ENCODE results near the gene NFYC.

NFYC gene

DNA sequence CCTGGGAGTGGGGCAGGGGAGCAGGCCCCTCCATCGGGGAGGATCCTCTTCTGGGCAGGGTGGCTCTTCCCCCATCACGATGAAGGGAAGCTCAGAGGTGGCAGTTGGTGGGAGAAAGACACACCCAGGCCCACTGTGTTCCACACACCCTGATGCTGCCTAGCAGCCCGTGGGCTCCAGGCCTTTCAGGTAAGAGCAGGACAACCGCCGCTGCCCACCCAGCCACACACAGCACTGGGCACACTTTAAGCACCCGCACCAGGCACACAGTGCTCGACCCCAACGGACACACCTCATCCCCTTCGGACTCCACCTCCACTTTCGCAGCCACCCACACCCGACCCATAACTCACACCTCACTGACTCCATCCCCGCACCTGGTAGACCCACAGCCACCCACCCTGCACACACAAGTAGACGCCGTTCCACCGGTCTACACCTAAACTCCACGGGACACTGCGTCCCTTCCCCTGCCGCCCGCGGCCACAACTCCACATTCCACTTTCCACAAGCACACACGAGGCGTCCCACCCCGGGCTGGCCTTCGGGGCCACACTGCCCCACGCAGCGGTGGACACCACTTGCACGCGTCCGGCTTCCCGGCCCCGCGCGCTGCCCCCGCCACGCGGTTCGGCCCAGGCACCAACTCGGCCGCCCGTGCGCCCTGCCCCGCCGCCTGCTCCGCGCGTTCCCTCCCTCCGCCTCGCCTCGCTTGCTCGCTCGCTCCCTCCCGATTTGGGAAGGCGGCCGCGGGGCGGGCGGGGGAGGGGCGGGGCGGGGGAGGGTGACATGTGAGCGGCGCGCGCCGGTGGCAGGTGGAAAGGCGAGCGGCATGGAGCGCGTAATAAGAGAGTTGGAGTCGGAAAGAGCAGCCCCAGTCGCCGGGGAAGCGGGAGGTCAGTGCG is 91.7 kb downstream of the NFYC start, which contains the start of gene KCNQ4:
KCNQ4 (plus strand) TSS at position 787 of the 905 bp plus-strand sequence. CDS start 307 bp downstream, outside the sequence.
- peak; percentile 13 for DNase-seq

DNA sequence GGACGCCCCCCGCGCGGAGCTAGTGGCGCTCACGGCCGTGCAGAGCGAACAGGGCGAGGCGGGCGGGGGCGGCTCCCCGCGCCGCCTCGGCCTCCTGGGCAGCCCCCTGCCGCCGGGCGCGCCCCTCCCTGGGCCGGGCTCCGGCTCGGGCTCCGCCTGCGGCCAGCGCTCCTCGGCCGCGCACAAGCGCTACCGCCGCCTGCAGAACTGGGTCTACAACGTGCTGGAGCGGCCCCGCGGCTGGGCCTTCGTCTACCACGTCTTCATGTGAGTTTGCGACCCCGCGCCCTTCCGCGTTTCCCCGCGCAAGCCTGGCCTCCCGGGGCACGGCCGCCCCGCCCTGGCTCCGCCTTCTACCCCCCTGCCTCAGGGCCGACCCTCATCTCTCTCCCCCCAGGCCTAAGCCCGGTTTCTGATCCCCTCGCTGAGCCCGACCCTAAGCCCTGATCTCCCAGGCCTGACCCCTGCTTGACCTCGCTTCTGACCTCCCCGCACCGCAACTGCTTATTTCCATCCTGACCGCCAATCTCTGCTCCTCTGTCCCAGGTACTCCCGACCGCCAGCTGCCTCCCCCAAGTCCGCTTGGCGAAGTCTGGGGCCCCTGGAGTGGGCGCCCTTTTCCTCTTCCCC is 92.8 kb downstream of the NFYC start:
- DNase-seq: no peak

DNA sequence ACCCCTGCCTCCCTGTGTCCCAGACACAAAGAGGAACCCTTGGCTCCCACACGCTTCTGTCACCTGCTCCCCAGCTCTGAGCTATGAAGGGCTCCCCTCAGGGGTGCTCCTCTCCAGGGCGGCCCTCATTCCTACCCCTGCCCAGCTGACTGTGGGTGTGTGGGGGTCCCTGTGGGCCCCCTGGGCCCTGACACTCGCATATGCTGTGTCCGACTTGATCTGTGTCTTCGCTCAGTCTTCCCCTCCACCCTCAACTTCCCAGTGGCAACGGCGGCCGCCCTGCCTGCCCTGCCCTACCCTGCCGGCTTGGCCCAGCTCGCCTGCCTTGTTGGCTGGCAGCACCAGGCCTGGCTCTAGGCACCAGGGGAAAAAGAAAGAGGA is 93.3 kb downstream of the NFYC start:
- no peak for DNase-seq

DNA sequence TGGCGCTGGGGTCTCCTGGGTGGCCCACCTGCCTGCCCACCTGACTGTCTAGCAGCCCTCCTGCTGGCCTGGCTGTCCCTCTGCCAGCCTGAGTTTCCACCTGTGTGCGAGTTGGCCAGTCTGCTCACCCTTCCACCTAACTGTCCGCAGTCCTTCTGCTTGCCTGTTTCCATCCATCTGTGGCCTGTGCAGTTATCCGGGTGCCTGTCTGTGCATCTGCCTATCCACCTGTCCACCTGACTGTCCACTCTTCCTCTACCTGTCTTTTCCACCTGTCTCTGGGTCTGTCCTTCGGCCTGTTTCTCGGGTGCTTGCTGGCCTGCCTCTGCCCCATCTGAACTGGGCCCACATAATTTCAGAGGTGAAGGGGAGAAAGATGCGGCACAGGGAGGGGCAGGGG is 93.9 kb downstream of the NFYC start:
- no peak for DNase-seq

DNA sequence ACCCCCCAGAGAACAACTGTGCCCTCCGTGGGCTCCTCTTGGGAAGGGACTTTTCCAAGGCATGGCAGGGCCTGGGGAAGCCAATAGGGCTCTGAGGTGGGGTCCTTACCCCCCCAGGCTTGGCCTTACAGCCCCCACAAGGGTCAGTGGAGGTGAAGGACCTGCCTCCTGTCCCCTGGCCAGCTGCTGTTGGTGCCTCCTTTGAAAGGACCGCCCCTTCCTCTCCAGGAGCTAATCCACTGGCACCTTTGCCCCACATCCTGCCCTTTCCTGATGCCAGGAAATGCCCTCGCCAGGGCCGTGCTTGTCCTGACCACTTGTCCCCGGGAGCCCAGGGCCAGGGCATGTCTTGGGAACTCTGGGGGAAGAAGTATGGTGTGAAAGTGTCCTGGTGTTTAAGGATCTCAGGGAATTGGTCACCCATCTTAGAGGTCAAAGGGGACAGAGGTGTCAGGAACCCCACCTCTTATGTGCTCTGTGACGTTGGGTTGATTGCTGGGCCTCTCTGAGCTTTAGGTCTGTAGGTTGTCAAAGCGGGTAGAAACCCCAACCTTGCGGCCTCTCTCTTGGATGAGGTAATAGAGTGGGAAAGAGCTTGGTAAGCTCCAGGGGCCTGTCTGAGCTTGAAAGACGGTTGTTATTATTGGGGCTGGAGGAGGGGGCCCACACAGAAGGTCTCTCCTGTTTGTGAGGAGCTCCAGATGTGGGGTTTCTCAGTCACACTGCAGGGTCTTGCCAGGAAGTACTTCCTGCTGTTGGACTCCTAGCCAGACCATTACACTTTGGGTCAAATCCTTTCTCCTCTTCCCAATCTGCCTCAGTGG is 94.9 kb downstream of the NFYC start:
- no peak for DNase-seq

DNA sequence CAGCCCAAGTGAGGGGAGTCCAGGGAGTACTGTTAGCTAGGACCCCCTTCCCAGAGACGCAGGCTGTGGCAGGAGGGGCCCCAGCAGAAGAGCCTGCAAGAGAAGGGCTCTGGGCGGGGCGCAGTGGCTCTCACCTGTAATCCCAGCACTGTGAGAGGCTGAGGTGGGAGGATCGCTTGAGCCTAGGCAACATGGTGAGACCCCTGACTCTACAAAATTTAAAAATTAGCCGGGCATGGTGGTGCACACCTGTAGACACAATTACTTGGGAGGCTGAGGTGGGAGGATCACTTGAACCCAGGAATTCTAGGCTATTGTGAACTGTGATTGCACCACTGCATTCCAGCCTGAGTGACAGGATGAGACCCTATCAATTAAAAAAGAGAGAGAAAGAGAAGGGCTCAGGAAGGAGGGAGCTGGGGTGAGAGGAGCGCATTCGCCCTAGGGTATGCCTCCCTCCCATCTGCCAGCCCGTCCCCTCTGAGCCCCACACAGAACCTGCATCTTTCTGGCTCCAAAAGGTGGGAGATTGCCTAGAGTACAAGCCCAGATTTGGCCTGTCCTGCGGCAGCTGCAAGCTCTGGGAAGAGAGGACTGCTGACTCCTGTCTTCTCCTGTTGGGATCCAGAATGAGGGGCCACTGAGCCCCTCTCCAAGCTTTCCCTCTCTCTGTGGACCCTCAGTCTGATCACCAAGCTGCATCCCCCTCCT is 95.6 kb downstream of the NFYC start:
- no peak for DNase-seq

DNA sequence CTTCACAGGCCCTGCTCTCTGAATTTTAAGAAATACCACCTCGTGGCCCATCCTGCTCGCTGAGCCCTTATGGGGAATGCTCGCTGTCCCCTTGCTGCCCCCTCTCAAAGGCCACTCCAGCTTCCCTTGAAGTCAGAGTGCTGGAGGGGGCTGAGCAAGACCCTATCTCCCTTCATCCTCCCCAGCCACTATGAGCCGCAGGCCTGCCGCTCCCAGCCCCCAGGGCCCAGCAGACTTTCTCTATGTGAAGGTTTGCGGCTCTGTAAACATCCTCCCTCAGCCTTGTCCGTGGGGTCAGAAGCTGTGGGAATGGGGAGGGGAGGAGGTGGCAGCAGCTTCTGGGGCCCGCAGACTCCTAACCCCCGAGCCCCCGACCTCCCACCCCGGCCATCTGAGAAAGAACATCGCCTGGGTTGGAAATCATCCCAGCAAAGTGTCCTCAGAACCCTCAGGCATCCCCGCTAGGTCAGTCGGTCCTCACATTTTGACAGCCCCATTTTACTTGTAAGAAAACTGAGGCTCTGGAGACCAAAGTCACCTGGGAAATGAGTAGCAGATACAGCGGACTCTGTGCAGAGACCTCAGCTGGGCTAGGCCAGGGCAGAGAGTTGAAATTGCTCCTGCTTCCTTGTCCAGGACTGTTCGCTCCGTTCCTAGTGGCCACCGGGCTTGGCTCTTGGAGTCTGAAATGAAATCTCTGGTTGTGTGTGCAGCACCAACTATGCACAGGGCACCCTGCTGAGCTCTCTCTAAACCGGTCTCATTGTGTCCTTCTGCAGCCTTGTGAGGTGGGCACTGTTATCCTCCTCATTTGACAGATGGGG is 96.4 kb downstream of the NFYC start:
- no peak for DNase-seq

DNA sequence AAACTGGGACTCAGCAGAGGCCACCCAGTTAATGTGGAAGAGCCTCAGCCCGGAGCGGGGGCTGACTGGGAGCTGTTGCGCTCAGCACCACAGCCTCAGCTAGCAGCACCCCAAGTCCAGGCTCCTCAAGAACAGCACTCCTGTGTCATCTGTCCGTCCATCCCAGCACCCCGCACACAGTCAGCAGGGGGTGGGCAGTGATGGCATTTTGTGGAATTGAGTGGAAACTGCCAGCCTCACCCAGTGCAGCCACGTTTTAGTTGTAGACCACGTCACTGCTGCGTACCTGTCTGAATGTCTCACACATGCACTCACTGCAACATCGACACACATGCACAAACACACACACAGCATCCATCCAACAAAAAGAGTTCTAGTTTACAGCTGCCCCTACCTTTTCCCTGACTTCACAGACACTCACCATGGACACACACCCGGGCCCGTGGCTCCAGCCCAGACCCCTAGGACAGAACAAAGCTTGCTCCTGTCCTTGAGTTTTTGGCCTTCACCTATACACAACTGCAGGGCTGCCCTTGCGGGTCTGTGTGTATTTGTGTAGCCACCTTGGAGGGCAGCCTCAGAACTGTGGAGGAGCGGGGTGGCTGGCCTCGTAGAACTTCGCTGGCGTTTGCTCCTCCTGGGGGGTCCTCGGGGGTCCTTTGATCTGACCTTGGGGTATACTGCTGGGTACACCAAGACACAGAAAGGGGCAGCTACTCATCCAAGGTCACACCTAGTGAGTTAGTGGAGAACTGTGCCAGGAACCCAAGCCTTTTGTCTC is 97.2 kb downstream of the NFYC start:
- no peak for DNase-seq

DNA sequence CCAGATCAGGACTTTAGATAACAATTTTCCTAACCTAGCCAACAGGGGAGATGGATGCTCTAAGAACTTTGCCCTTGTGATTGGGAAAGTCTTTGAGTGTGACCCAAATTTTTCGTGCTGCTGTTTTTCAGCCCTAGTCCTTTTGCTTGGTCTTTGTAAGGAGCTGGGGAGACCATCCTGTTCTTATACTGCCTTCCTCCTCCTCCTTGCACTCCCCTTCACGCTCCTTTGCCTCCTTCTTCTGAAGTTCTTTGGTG is 97.8 kb downstream of the NFYC start:
- no peak for DNase-seq

DNA sequence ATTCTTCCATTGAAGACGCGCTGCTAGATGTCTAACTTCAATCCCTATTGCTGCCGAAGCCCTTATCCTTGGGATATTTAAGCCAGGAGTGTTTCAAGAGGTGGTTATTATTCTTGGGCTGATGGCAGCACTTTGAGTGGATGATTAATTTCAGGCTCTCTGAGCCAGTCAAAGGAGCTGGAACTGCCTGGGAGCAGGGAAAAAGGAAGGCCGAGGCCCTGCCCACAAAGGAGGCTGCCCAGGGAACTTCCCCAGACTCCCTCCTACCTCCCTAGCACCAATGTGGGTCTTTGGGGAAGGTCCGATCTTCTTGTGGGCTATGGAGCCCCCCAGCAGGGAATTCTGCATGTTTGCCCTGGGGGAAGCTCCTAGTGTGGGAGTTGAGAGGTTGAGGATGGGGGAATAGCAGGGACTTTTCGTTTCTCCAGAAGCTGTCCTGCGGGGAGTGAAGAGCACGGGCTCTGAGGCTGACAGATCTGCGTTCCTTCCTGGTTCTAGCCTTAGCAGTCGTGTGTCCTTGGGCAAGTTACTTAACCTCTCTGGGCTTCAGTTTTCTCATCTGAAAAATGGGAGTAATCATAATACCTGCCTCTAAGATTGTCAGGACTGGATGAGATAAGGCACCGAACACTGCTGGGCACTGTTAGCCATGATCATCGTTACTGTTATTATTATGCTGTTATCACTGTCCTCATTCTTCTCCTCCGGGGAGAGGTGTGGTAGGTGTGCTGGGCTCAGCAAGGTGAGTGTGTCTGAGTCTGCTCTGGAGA is 98.3 kb downstream of the NFYC start:
- DNase-seq: no peak

DNA sequence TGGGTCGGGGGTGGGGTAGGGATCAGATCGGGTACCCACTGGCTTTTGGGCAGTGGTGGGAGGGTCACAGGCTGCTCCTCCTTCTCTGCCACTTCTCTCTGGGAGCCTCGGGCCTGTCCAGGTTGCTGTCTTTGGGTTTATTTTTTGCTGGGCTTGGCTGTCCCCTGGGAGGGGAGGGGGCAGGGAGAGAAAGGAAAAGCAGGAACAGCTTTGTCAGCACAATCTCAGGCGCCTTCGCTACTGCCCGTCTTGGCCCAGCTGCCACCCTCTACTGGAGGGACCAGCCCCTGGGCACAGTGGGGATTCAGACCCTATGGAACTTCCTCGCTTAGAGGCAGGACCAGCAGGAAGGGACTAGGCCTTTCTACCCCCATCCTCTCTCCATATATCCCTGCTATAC is 100.5 kb downstream of the NFYC start:
- DNase-seq: no peak

DNA sequence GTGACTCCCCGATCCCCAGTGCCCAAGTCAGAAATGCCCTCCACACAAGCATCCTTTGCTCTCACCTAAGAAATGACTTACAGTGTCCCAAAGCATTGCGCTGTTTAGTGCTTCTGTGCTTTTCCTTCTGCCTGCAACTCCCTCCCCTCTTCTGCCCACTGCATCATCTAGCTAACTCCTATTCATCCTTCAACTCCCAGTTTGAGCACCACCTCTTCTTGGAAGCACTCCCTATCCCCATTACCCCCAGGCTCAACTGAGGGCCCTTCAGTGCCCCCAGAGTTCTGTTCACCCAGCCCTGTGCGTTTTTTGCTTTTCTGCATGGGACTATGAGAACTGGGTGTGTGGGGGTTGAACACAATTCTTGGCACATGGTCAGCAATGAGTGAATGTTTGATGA is 102.1 kb downstream of the NFYC start:
- DNase-seq: no peak

DNA sequence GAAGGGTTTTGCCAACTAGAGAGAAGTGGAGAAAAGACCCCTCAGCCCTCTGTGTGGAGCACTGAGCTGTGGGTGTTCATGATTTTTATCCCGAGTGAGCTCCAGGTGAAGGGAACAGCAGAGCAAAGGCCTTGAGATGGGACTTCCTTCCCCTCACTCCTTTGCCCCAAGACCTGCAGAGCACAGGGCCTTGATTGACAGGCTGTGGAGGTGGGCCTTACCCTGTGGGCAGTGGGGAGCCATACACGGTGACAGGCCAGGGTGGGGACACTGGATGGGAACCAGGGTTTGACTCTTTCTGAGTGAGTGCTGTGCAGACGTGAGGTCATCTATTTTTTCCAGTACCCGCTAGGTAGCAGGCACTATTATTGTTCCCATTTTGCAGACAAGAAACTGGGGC is 102.5 kb downstream of the NFYC start:
- DNase-seq: no peak

DNA sequence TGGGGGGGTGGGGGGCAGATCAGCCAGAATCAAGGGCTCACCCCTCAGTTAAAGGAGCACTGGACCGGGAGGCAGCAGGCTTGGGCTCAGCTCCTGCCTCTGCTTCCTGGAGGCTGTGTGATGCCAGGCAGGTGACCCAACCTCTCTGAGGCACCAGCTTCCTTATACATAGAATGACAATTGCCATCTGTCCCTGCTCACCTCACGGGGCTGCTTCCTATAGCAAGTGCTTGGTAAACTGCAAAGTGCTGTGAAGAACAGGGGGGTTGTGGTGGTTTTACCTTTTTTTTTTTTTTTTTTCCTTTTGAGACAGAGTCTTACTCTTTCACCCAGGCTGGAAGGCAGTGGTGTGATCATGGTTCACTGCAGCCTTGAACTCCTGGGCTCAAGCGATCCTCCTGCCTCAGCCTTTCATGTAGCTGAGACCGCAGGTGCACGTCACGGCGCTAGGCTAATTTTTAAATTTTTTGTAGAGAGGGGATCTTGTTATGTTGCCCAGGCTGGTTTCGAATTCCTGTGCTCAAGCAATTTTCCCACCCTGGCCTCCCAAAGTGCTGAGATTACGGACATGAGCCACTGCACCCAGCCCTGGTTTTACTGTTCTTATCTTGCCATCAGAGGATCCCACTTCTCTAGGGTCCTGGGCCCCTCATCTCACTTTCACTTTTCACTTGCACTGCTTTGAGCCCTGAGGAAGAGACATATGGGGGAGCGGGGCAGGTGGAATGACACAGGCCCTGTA is 103.6 kb downstream of the NFYC start:
- DNase-seq: no peak

DNA sequence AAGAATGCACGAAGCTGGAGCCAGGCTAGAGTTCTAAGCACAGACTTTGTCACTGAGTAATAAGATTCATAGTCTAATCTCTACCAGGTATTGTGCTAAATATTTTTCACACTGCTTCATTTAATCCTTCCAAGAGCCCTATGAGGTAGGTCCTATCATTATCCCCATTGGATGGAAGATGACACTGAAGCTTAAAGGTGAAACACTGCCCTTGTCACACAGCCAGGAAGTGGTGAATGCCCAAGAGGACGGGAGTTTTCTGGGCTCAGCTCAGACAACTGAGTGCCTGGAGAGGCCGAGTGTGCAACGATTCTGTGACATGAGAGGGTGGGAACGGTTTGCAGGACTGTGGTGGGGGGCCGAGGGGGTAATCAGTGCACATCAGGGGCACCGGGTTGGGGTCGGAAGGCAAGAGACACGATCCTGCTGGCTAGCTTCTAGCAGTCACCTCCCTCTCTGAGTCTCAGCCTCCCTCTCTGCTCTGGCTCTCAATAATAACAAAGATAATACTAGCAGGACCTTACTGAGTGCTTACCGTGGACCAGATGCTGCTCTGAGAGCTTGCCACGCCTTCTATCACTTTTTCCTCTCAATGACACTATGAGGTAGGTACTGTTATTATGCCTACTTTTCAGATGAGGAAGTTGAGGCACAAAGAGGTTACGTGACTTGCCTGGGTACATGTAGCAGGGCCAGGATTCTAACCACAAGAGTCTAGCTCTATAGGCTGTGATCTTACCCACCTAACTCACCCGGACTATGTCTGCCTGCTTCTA is 104.5 kb downstream of the NFYC start:
- DNase-seq: no peak

DNA sequence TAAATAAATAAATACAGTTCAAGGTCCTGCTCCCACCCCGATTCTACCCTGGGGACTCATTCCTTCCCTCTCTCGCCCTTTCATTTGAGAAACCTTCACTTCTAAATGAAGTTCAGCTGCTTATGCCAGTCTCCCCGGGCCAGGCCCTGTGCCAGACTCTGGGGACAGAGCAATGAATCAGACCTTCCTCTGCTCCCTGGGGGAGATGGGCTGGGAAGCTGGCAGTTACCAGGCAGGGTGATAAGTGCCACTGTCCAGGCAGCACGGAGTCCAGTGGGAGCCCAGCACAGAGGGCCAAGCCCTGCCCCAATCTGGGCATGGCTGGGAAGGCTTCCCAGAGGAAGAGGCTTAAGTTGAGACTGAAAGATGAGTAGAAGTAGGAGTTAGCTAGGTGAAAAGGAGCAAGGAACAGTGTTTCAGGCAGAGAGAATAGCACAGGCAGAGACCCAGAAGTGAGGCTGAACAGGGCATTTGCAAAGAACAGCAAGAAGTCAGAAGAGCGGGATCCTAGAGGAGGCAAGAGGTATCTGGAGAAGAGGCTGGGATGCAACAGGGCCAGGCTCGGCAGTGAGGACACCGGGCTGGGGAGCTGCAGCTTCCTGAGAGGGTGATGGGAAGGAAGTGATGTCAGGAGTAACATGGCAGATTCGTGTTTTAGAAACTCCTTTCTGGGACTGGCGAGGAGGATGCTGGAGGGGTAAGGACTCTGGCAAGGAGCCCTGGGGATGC is 105.6 kb downstream of the NFYC start:
- DNase-seq: no peak

DNA sequence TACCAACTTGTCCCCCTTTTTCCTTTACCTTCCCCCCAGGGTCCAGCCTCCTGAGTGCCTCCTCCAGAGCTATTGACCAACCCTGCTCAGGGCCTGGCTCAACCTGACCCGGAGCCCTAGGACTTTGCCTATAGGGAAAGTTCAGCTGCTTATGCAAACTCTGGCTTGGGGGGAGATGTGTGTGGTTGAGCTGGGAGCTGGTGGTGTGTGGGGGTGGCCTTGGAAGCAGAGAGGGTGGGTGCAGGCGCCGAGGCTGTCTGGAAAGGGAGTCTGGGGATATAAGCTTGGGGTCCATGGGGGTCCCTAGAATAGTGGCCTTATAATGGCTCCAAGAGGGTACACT is 106.1 kb downstream of the NFYC start:
- DNase-seq: no peak

Measured in activated naive CD4-positive, alpha-beta T cell treated with Interleukin-2 at 50 U/mL for 16 hours (primary cell).